Fibroblast of lung (primary cell): ENCODE results near the gene CACNB2. TPM values are rescaled to one million over a fixed set of nuclear protein-coding genes. Genes with fewer than 3 reads are reported as not detected.

ENCODE experiments used
- DNase-seq, 2 donors: peaks; one replicate each; pipeline versions ENCODE4 v3.0.0 to v3.0.0-alpha.2; 2010; ENCODE audit warnings: low read depth in 2 of 2
- H2AFZ ChIP-seq: 2 replicates; pipeline ENCODE4 v1.5.1; 2012; ENCODE audit warnings: low read length, control low read depth, inconsistent platforms
- H3K27ac ChIP-seq: 2 replicates; pipeline ENCODE4 v1.5.1; 2011; ENCODE audit warnings: low read length, control low read depth; ENCODE audit not compliant: insufficient read depth
- H3K27me3 ChIP-seq: 2 replicates; pipeline ENCODE4 v1.5.1; 2011; ENCODE audit warnings: mild to moderate bottlenecking, low read length; ENCODE audit not compliant: control insufficient read depth, insufficient read depth
- H3K36me3 ChIP-seq: 2 replicates; pipeline ENCODE4 v1.5.1; 2011; ENCODE audit warnings: low read length; ENCODE audit not compliant: control insufficient read depth, insufficient read depth
- H3K4me1 ChIP-seq: 2 replicates; pipeline ENCODE4 v1.5.1; 2011; ENCODE audit warnings: low read length; ENCODE audit not compliant: control insufficient read depth, insufficient read depth; ENCODE audit errors: extremely low read depth
- H3K4me2 ChIP-seq: 2 replicates; pipeline ENCODE4 v1.5.1; 2011; ENCODE audit warnings: low read length, control low read depth; ENCODE audit not compliant: insufficient read depth; ENCODE audit errors: extremely low read depth
- H3K4me3 ChIP-seq, 4 experiments: fragments of 200-600 bp in 1 of 4; sonication (generic) in 1 of 4; replicated peaks in 1 of 4; 2 replicates each; pipeline ENCODE4 v1.5.1; 2011 to 2016; ENCODE audit warnings: low read length in 4 of 4, low read depth in 3 of 4, mild to moderate bottlenecking in 3 of 4, control low read depth in 2 of 4, inconsistent platforms in 1 of 4, mixed read lengths in 1 of 4; ENCODE audit not compliant: insufficient read depth in 1 of 4; ENCODE audit errors: control extremely low read depth in 1 of 4
- H3K79me2 ChIP-seq: 2 replicates; pipeline ENCODE4 v1.5.1; 2012; ENCODE audit warnings: mild to moderate bottlenecking, low read length, inconsistent platforms; ENCODE audit not compliant: control insufficient read depth, insufficient read depth
- H3K9ac ChIP-seq: 2 replicates; pipeline ENCODE4 v1.5.1; 2011; ENCODE audit warnings: mild to moderate bottlenecking, low read length, control low read depth; ENCODE audit not compliant: insufficient read depth
- H3K9me3 ChIP-seq: 2 replicates; pipeline ENCODE4 v1.5.1; 2012; ENCODE audit warnings: low read depth, low read length; ENCODE audit not compliant: control insufficient read depth, insufficient read depth
- H4K20me1 ChIP-seq: 2 replicates; pipeline ENCODE4 v1.5.1; 2011; ENCODE audit warnings: low read length; ENCODE audit not compliant: control insufficient read depth, insufficient read depth; ENCODE audit errors: extremely low read depth
- EZH2 ChIP-seq: IDR thresholded peaks from 2 replicates; pipeline ENCODE4 v1.5.1; 2012; ENCODE audit warnings: low read length, control low read depth, mild to moderate bottlenecking; ENCODE audit errors: missing control alignments
- polyA plus RNA-seq, 2 donors: library from polyadenylated mRNA; depleted of rRNA in 1 of 2; stranded (reverse) in 1 of 2; unstranded in 1 of 2; fragments of >200 nt; gene quantifications; 2 replicates each; pipeline ENCODE4 v1.2.1, GENCODE V29; 2011 to 2012; ENCODE audit warnings: missing spikeins in 1 of 2
- total RNA-seq: library from RNA; depleted of rRNA; stranded (reverse); fragments of >200 nt; gene quantifications from 2 replicates; pipeline ENCODE4 v1.2.1, GENCODE V29; 2014
- TF ChIP-seq, protein P1 (sequence below), 2 donors: IDR thresholded peaks in 1 of 2; conservative IDR thresholded peaks in 1 of 2; 1 replicate in 1 of 2; 2 replicates in 1 of 2; pipeline ENCODE4 v1.5.1; 2011 to 2012; ENCODE audit warnings: low read length in 2 of 2, control low read depth in 1 of 2, inconsistent platforms in 1 of 2, low read depth in 1 of 2, mild to moderate bottlenecking in 1 of 2

Gene CACNB2
- total and polyA plus RNA-seq, 2 donors (not counting 1 experiment from before 2014, with no cell fraction given): 0.66 to 0.70 TPM

DNA sequence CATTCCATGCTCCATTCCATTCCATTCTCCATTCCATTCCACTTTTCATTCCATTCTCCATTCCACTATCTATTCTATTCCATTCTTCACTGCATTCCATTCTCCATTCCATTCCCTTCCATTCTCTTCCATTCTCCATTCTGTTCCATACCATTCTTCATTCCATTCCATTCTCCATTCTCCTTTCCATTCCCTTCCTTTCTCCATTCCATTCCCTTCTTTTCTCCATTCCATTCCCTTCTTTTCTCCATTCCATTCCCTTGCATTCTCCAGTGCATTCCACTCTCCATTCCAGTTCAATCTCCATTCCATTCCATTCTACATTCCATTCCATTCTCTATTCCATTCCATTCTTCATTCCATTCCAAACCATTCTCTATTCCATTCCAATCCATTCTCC, 430.9 kb downstream of the CACNB2 start:
- Histone ChIP-seq H2AFZ (no peak overlapping the region), H3K9ac (no peak overlapping the region), H3K4me2 (no peak overlapping the region), H3K27me3 (no peaks in the 10 kb centered on the region), H4K20me1 (no peaks in the 10 kb centered on the region), H3K4me1 (no peaks in the 10 kb centered on the region), H3K27ac (no peak overlapping the region), H3K36me3 (no peaks in the 10 kb centered on the region), H3K79me2 (no peaks in the 10 kb centered on the region), H3K4me3 (no peak overlapping the region), H3K9me3 (no peaks in the 10 kb centered on the region)
- TF ChIP-seq EZH2: no peak
- TF ChIP-seq, protein P1, sequence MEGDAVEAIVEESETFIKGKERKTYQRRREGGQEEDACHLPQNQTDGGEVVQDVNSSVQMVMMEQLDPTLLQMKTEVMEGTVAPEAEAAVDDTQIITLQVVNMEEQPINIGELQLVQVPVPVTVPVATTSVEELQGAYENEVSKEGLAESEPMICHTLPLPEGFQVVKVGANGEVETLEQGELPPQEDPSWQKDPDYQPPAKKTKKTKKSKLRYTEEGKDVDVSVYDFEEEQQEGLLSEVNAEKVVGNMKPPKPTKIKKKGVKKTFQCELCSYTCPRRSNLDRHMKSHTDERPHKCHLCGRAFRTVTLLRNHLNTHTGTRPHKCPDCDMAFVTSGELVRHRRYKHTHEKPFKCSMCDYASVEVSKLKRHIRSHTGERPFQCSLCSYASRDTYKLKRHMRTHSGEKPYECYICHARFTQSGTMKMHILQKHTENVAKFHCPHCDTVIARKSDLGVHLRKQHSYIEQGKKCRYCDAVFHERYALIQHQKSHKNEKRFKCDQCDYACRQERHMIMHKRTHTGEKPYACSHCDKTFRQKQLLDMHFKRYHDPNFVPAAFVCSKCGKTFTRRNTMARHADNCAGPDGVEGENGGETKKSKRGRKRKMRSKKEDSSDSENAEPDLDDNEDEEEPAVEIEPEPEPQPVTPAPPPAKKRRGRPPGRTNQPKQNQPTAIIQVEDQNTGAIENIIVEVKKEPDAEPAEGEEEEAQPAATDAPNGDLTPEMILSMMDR (conservative IDR thresholded peaks at IDR 0.05 in 1 of 2, IDR thresholded peaks at IDR 0.05 in 1 of 2; ENCODE audit: low read depth in 1 of 2, low read length in 2 of 2): no peak
- no peak for DNase-seq

DNA sequence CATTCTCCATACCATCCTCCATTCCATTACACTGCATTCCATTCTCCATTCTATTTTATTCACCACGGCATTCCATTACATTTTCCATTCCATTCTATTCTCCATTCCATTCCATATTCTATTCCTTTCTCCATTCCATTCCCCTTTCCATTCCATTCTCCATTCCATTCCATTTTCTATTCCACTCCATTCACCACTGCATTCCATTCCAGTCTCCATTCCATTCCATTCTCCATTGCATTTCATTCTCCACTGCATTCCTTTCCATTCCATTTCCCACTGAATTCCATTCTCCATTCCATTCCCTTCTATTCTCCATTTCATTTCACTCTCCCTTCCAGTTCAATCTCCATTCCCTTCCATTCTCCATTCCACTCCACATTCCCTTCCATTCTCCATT, 431.6 kb downstream of the CACNB2 start:
- H3K9ac ChIP-seq: no peak overlapping the region
- no peaks in the 10 kb centered on the region for H3K27me3 ChIP-seq
- H3K4me1 ChIP-seq: no peaks in the 10 kb centered on the region
- no peak overlapping the region for H3K4me2 ChIP-seq
- H3K4me3 ChIP-seq: no peak overlapping the region
- no peaks in the 10 kb centered on the region for H3K79me2 ChIP-seq
- no peaks in the 10 kb centered on the region for H3K9me3 ChIP-seq
- peak in 1 of 2 donors; percentile 23 for DNase-seq
- TF ChIP-seq, protein P1 (conservative IDR thresholded peaks at IDR 0.05 in 1 of 2, IDR thresholded peaks at IDR 0.05 in 1 of 2; ENCODE audit: low read depth in 1 of 2, low read length in 2 of 2): no peak
- no peak for TF ChIP-seq EZH2
- H4K20me1 ChIP-seq: no peaks in the 10 kb centered on the region
- H3K36me3 ChIP-seq: no peaks in the 10 kb centered on the region
- H3K27ac ChIP-seq: no peak overlapping the region
- no peak overlapping the region for H2AFZ ChIP-seq

DNA sequence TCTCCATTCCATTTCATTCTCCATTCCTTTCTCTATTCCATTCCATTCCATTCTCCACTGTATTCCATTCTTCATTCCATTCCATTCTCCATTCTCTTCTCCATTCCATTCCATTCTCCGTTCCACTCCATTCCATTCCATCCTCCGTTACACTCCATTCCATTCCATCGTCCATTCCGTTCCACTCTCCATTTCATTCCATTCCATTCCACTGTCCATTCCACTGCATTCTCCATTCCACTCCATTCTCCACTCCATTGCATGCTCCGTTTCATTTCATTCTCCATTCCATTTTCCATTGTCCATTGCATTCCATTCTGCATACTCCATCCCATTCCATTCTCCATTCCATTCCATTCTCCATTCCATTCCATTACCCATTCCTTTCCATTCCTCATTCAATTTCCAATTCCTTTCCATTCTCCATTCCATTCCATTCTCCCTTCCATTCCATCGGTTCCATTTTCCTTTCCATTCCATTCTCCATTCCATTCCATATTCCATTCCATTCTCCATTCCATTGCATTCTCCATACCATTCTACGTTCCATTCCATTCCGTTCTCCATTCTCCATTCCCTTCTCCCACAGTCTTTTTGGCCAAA, 432.8 kb downstream of the CACNB2 start:
- Histone ChIP-seq H3K79me2 (no peaks in the 10 kb centered on the region), H3K9ac (no peak overlapping the region), H3K4me3 (no peak overlapping the region), H2AFZ (no peak overlapping the region), H3K4me1 (no peaks in the 10 kb centered on the region), H3K9me3 (no peaks in the 10 kb centered on the region), H3K4me2 (no peak overlapping the region), H3K27me3 (no peaks in the 10 kb centered on the region), H3K36me3 (no peaks in the 10 kb centered on the region), H4K20me1 (no peaks in the 10 kb centered on the region), H3K27ac (no peak overlapping the region)
- TF ChIP-seq, protein P1 (conservative IDR thresholded peaks at IDR 0.05 in 1 of 2, IDR thresholded peaks at IDR 0.05 in 1 of 2; ENCODE audit: low read depth in 1 of 2, low read length in 2 of 2): no peak
- no peak for TF ChIP-seq EZH2
- no peak for DNase-seq
